Activated CD4-positive, alpha-beta T cell treated with anti-CD3 and anti-CD28 coated beads, Interleukin-2, amount 50 U/mL, for 24 hours (primary cell): ENCODE measurements around the gene SRRM4.
"Not testable (repeated sequence)": the region's sequence is repeated elsewhere in the genome, so short reads cannot be mapped to it uniquely, and the experiment has no call there.

Experiments
- DNase-seq, 2 donors: peaks; one replicate each; pipeline ENCODE4 v3.0.0-alpha.2; 2020; ENCODE audit warnings: low read depth in 1 of 2, low spot score in 1 of 2

The SRRM4 gene

DNA sequence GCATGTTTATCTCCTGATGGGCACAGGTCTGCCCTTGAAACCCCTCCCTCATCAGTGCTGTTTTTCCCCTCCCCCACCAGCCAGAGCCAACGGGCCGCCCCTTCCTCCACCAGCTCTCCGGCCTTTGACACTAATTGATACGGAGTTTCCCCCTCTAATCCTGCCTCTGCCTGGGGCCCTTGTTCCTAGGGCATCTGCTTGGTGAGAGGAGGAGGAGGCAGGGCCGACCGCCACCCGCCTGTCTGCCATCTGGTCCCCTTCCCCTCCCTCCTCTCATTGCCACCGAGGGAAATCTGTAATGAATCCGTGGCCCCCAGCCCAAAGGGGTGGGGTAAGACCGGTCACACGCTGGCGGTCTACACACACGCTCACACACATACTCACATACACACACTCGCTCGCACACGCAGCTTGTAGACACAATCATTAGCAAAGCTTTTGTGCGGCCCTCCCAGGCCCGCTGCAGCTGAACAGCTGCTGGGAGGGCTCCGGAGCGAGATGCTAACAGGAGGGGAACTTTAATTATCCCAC is 27.4 kb downstream of the SRRM4 start:
- DNase-seq, result no peak

DNA sequence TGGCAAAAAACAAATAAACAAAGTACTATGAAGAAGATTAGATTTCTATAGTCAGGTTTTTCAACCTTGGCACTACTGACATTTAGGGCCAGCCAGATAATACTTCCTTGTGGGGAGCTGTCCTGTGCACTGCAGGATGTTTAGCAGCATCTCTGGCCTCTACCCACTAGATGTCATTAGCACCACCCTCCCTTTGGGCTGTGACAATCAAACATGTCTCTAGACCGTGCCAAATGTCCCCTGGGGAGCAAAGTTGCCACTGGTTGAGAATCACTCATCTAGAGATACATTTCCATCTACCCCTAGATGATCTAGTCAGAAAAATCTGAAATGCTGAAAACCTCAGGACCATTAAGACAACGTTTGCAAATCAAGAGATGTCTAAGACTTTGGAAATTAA is 29.9 kb downstream of the SRRM4 start:
- no peak for DNase-seq

GRCh38 chr12:119012179-119012578 is 30.8 kb downstream of the SRRM4 start:
- no peak for DNase-seq

DNA sequence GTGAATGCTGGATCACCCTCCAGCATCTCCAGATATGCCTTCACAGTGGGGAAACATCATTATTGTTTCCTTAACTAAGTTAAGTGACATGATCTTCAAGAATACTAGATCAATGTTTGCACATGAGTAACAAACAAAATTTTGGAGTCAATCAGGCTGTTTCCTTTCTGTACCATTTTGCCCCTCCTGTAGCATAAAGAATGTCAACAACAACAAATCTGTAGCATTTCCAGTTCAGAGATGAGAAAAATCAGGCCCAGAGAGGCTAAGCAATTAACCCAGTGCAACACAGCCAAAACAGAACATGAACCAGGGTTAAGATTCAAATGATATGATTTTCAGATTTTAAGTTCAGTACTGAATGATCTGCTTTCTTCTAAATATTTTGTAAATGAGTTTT is 31.7 kb downstream of the SRRM4 start:
- no peak for DNase-seq

GRCh38 chr12:119014368-119014767 is 33.0 kb downstream of the SRRM4 start:
- DNase-seq, result no peak

DNA sequence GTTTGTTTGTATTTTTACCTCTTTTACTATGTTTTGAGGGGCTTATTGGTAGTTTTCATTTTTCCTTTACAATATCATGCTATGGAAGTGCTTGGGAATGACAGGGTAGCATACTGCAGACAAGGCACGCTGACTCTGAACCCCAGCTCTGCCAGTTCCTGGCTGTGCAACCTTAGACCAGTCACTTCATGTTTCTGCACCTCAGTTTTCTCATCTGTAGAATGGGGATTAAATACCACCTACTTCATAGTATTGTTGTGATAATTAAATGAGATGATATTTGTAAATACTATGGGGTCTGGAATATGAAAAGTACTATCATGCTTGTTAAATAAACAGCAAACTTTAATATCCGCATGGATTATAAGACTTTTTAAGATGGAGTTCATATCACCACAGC is 35.4 kb downstream of the SRRM4 start:
- DNase-seq, result no peak

- DNase-seq, result no peak
Measured at GRCh38 chr12:119019166-119019565, 37.8 kb downstream of the SRRM4 start.

GRCh38 chr12:119020406-119021360 is 39.3 kb downstream of the SRRM4 start:
- no peak for DNase-seq

DNA sequence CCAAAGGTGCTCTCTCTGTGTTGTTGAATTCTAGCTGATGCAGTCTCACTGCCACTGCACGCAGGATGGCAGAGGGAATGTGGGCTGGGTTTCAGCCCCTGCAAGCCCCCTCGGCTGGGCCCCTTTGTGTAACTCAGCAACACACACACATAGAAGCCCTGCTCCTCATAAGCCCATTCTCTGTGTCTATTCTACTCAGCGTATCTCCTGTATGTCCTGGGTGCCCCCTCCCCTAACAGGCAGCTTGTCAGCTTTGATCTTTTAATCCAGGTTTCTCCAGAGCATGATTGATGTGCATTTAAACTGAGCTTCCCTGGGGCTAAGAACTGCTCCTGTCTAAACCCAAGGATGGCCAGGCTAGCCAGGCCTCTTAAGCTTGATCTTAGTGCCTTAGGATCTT is 43.0 kb downstream of the SRRM4 start:
- DNase-seq, result no peak

DNA sequence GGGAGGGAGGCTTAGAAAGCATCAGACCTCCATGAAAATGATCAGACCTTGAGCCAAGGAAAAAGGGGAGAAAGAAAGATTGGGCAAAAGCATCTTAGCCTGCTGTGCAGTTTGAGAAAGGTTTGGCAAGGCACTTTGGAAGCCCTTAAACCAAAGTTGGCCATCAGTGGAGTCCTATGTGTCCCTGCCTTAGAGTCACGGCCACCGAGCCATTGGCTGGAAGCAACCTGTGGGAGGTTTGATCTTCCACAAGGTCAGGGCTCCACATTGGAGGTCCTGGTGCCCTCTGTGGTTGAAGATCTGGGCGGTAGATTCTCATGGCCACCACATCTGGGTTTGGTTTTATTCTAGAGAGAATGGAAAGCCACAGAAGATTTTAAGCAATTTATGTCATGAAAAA is 44.4 kb downstream of the SRRM4 start:
- no peak for DNase-seq

GRCh38 chr12:119033332-119033731 is 52.0 kb downstream of the SRRM4 start:
- DNase-seq, result not testable (repeated sequence)

DNA sequence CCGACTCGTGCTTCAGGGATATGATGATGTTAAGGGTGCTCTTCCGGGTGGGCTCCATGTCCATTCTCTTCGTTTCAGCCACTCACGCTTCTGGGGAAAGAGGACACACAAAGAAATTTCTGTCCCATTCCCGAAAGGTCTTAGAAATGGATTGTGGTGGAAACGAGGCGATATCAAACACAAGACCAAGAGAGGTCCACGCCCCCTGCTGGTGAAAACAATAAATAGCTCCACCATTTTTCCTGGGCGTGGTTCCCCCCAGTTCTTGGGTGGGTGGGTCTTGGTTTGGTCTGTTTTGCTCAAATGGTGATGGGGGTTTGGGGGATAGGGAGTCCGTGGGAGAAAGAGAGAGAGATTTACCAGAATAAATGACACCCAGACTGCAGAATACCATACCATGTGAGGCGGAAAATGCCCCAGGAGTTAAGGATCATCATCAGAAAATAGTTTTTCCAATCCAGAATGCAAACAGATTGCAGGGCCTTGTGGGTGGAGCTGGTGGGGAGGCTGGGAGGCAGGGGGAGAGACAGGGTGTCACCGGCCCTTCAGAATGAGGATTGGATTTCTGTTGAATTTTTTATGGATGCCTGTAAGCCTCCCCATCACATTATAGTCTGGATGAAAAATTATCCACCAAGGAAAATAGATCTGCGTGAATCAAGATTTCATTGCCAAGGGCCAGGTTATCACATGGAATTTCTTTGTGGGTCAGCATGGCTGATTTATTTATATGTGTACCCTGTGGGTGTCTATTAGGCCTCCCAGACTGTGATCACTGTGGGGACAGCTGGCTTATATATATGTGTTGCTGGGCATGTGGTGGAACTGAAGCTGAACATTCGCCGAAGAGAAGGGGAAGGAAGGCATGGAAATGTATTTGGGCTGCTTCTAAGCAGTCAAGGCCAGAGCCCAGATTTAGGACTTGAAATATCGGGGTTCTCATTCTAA is 55.8 kb downstream of the SRRM4 start:
- DNase-seq, result peak in 1 of 2 donors; percentile 4

DNA sequence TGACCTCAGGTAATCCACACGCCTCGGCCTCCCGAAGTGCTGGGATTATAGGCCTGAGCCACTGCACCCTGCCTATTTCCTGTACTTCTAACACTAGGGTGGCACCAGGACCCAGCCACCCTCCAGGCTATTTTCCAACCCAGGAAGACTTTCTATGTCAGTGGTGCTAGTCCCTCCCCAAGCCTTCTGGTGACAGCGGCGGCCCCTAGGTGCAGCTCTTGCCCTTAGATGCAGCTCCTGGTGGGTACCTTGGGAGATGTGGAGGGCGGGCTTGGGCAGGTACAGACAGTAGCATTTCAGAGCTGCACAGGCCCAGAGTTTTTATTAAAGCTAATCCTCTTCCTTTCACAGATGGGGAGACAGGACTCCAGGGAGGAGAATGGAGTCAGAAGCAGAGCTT is 62.8 kb downstream of the SRRM4 start:
- no peak for DNase-seq

DNA sequence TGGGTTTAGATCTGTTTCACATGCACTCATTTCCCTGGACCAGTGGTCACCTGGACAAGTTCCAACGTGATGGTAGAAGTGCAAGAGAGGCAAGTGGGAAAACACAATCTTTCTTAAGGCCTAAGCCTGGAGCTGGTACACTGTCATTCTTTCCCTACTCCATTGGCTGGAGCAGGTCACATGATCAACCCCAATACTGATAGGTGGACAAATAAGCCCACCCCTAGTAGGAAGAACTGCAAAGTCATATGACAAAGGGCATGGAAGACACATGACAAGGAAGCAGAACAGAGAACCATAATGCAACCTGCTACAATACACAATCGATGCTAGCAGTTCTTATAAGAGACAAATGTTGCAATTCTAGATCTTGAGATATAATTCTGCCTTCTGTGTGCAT is 66.3 kb downstream of the SRRM4 start:
- DNase-seq, result no peak

DNA sequence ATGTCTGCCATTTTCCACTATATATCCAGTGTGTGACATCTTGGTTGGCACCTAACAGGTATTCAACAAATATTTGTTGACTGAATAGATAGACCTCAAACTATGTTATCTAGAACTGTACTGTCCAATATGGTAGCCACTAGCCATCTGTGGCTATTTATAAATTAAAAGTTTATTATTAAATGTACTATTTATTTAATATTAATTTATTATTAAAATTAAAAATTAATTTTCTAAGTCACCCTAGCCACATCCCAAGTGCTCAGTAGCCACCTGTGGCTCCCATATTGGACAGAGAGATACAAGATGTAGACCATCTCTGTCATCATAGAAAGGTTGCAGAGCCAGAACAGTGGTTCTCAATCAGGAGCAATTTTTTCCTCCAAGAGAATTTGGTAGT is 69.3 kb downstream of the SRRM4 start:
- DNase-seq, result no peak

DNA sequence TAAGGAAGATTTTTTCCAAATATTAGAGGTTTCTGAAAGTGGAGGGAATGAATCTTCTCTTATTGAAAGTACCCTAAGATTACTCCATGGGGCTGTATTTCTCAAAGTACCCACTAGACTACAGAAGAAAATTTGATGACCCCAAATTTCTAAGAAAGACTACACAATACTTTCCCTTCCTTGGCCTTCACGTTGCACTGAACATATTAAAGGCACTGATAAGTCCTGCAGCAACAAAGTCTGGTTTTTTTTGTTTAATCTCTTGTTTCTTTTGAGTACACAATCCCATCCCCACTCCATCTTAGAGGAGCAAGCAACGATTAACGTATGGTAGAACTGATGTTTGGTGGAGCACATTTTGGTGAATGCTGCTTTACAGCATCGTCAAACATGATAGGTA is 70.1 kb downstream of the SRRM4 start:
- no peak for DNase-seq

- no peak for DNase-seq
Measured at GRCh38 chr12:119052001-119052400, 70.7 kb downstream of the SRRM4 start.

- no peak for DNase-seq
Measured at GRCh38 chr12:119055977-119056376, 74.6 kb downstream of the SRRM4 start.

- no peak for DNase-seq
Measured at GRCh38 chr12:119060847-119061796, 79.8 kb downstream of the SRRM4 start.

DNA sequence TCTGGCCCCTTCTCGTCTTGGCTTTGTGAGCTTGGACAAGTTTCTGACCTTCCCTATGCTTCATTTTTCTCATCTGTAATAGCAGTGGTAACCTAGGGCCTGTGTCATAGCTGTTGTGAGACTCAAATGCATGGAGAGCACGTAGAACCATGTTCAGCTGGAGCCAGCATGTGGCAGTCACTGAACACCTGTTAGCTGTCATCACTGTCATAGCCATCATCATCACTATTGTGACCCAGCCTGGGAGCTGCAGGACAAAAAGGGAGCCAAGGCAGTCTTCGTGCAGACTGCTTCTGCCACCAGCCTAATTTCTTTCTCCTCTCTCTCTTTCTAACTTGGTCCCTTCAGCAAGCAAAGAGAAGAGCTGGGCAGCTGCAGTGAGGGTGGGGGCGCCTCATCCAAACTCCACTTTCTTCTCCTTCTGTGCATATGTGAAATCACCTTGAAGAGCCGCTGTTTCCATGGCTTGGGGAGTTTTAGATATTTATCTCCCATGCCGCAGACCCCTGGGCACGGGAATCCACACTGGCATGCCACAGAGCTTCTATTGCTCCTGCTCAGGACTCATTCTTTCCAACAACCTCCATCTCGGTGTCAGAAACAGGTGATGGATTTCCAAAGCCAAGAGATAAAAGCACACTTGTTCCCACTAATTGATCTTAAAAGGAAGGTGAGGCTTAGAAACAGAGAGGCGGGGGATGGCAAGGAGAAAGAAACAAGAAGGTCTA is 87.0 kb downstream of the SRRM4 start:
- no peak for DNase-seq
